HepG2 (cell line): ENCODE results near the gene PRTN3. TPM values are rescaled to one million over a fixed set of nuclear protein-coding genes. Genes with fewer than 3 reads are reported as not detected.

Experiments used
- ARID4A ChIP-seq: sonication (generic); formaldehyde crosslinking; IDR thresholded peaks from 2 replicates; pipeline ENCODE4 v1.5.0; 2020; ENCODE audit warnings: mild to moderate bottlenecking, missing genetic modification reagents, borderline replicate concordance
- BATF2 ChIP-seq: sonication (generic); formaldehyde crosslinking; IDR thresholded peaks from 2 replicates; pipeline ENCODE4 v1.8.0; 2022; ENCODE audit warnings: mild to moderate bottlenecking, missing genetic modification reagents, moderate library complexity
- E2F5 ChIP-seq: sonication (generic); formaldehyde crosslinking; conservative IDR thresholded peaks from 2 replicates; pipeline ENCODE4 v1.4.0; 2020; ENCODE audit warnings: missing genetic modification reagents
- KLF11 ChIP-seq: IDR thresholded peaks from 2 replicates; pipeline ENCODE4 v1.6.1; 2016; ENCODE audit warnings: missing compliant biosample characterization
- KLF12 ChIP-seq: sonication (generic); formaldehyde crosslinking; IDR thresholded peaks from 2 replicates; pipeline ENCODE4 v1.4.0; 2020; ENCODE audit warnings: missing genetic modification reagents, borderline replicate concordance
- ONECUT2 ChIP-seq: sonication (generic); formaldehyde crosslinking; IDR thresholded peaks from 2 replicates; pipeline ENCODE4 v1.4.0; 2020; ENCODE audit warnings: missing genetic modification reagents
- RAD21 ChIP-seq: fragments of 450-650 bp; formaldehyde crosslinking; IDR thresholded peaks from 2 replicates; pipeline ENCODE4 v1.5.0; 2020; ENCODE audit warnings: mild to moderate bottlenecking
- RFXANK ChIP-seq: IDR thresholded peaks from 2 replicates; pipeline ENCODE4 v1.6.1; 2016
- RXRA ChIP-seq: sonication (generic); formaldehyde crosslinking; IDR thresholded peaks from 2 replicates; pipeline ENCODE4 v1.5.1; 2020; ENCODE audit warnings: missing genetic modification reagents
- SATB2 ChIP-seq: sonication (generic); formaldehyde crosslinking; IDR thresholded peaks from 2 replicates; pipeline ENCODE4 v1.5.0; 2020; ENCODE audit warnings: missing genetic modification reagents
- SIN3B ChIP-seq: fragments of 150-350 bp; IDR thresholded peaks from 2 replicates; pipeline ENCODE4 v1.6.1; 2014; ENCODE audit warnings: low read length
- SPEN ChIP-seq: sonication (generic); formaldehyde crosslinking; IDR thresholded peaks from 2 replicates; pipeline ENCODE4 v1.5.1; 2020; ENCODE audit warnings: low read depth, mild to moderate bottlenecking, missing genetic modification reagents
- SRF ChIP-seq: IDR thresholded peaks from 2 replicates; pipeline ENCODE4 v1.6.1; 2011; ENCODE audit warnings: mild to moderate bottlenecking, low read depth, low read length, moderate library complexity
- TFDP1 ChIP-seq: IDR thresholded peaks from 2 replicates; pipeline ENCODE4 v1.6.1; 2016; ENCODE audit warnings: missing compliant biosample characterization, missing genetic modification reagents, borderline replicate concordance
- TP53 ChIP-seq: sonication (generic); formaldehyde crosslinking; conservative IDR thresholded peaks from 2 replicates; pipeline ENCODE4 v1.4.0; 2020; ENCODE audit warnings: missing genetic modification reagents
- ZBTB42 ChIP-seq: sonication (generic); formaldehyde crosslinking; IDR thresholded peaks from 2 replicates; pipeline ENCODE4 v1.5.0; 2020; ENCODE audit warnings: mild to moderate bottlenecking, missing genetic modification reagents
- ZNF160 ChIP-seq: sonication (generic); formaldehyde crosslinking; IDR thresholded peaks from 2 replicates; pipeline ENCODE4 v1.8.0; 2022; ENCODE audit warnings: mild to moderate bottlenecking, inconsistent platforms, missing genetic modification reagents
- ZNF431 ChIP-seq: sonication (generic); formaldehyde crosslinking; IDR thresholded peaks from 2 replicates; pipeline ENCODE4 v1.9.0; 2022; ENCODE audit warnings: missing genetic modification reagents, low read depth, mild to moderate bottlenecking, borderline replicate concordance
- ZNF558 ChIP-seq: sonication (generic); formaldehyde crosslinking; IDR thresholded peaks from 2 replicates; pipeline ENCODE4 v1.9.0; 2022; ENCODE audit warnings: mild to moderate bottlenecking, missing genetic modification reagents, borderline replicate concordance
- ZNF710 ChIP-seq: sonication (generic); formaldehyde crosslinking; IDR thresholded peaks from 2 replicates; pipeline ENCODE4 v1.5.0; 2020; ENCODE audit warnings: mild to moderate bottlenecking, missing genetic modification reagents, borderline replicate concordance
- polyA plus RNA-seq, 8 experiments: library from polyadenylated mRNA; depleted of rRNA in 3 of 8; stranded (reverse) in 7 of 8; unstranded in 1 of 8; fragments of >200 nt; fragmentation: Illumina TruSeq in 4 of 8; extraction: Trizol in 4 of 8; gene quantifications; 2 replicates each; pipeline versions ENCODE4 v1.2.1 to v1.2.3, GENCODE V29; 2011 to 2016; ENCODE audit warnings: low read depth in 4 of 8, missing spikeins in 1 of 8, mixed read lengths in 1 of 8; ENCODE audit not compliant: insufficient read depth in 1 of 8
- total RNA-seq, 5 experiments: library from RNA; depleted of rRNA; stranded (reverse); fragments of >200 nt; fragmentation: Illumina TruSeq; extraction: Trizol; gene quantifications; 2 replicates each; pipeline ENCODE4 v1.2.3, GENCODE V29; 2016; ENCODE audit warnings: low read depth in 1 of 5

The PRTN3 gene
- total and polyA plus RNA-seq, 2 of the 13 experiments (the other 11 are each of a cell fraction or from before 2014, with no cell fraction given) = not detected

- peak; percentile 63 for TF ChIP-seq ZNF710 (CRISPR knock-in tag)
- no peak for TF ChIP-seq SRF
- TF ChIP-seq SIN3B = no peak
- no peak; the same call in 1 of the 2 replicates for TF ChIP-seq KLF12 (CRISPR knock-in tag)
- no peak; the same call in 1 of the 2 replicates for TF ChIP-seq ZNF160 (CRISPR knock-in tag)
- peak; percentile 68 for TF ChIP-seq SATB2 (CRISPR knock-in tag)
- TF ChIP-seq TP53 (CRISPR knock-in tag) = no peak
- TF ChIP-seq ARID4A (CRISPR knock-in tag) = peak; percentile 86
- peak; percentile 90; the same call in 1 of the 2 replicates for TF ChIP-seq SPEN
- TF ChIP-seq ONECUT2 (CRISPR knock-in tag) = peak; percentile 14; the same call in 1 of the 2 replicates
- TF ChIP-seq ZBTB42 (CRISPR knock-in tag) = no peak
- peak; percentile 63; the same call in 1 of the 2 replicates for TF ChIP-seq ZNF431 (CRISPR knock-in tag)
- peak; percentile 94 for TF ChIP-seq TFDP1 (CRISPR knock-in tag)
- TF ChIP-seq KLF11 (CRISPR knock-in tag) = peak; percentile 27
- TF ChIP-seq ZNF558 (CRISPR knock-in tag) = no peak
- TF ChIP-seq BATF2 (CRISPR knock-in tag) = peak; percentile 18; the same call in 1 of the 2 replicates
- peak; percentile 18 for TF ChIP-seq RAD21 (CRISPR knock-in tag)
- TF ChIP-seq E2F5 (CRISPR knock-in tag) = peak; percentile 84
- TF ChIP-seq RXRA (CRISPR knock-in tag) = peak; percentile 80
- TF ChIP-seq RFXANK = peak; percentile 39; the same call in 1 of the 2 replicates
These were observed 43.9 kb upstream of the PRTN3 start, which contains the start of gene PTBP1 (continued) for GRCh38 chr19:796692-797527.
